ENCODE measurements around the gene VSTM2A.
"Not testable (repeated sequence)": the region's sequence is repeated elsewhere in the genome, so short reads cannot be mapped to it uniquely, and the experiment has no call there.

VSTM2A gene

DNA sequence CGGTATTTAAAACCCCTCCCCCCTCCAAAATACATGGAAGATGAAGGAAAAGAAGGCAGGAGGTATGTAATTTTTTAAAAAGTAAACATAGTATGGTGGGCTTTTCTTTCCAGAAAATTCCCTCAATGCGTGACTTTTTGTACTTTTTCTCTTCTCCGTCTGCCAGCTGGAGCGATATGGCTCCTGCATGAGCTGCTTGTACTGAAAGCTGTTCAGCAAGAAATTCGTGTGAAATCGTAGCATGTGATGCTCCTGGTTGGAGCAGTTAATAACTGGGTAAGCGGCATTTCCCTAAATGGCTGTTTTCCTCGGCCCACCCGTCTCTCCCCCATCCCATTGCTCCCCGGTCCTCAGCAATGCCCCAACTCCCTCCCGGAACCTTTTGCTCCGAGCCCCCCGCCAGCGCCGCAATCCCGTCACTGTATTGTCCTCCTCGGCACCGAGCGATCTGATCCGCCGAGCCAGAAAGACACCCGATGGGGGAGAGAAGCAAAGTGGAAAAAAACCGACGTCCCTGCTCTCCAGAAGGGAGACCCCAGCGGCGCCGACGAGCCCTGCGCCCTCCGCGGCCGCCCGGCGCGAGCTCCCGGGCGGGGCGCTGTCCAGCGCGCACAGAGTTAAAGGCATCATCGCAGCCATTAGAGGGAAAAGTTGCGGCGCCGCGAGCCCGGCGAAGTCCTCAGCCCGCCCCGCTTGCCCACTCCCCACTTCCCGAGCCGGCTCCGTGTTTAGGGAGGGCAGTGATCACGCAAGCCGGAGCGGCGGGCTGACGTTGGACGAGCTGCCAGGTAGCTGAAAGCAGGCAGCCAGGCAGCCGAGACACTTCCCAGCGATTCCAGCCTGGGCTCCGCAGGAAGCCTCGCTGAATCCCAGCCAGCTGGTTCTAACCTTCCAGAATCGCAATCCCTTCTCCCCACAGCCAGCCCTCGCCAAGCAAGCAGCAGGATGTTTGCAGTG, at the start of gene VSTM2A:
Gene VSTM2A (plus strand): TSS at position 707 of the 957 bp plus-strand sequence. CDS start 356 bp downstream, outside the sequence.
- no peak for DNase-seq

DNA sequence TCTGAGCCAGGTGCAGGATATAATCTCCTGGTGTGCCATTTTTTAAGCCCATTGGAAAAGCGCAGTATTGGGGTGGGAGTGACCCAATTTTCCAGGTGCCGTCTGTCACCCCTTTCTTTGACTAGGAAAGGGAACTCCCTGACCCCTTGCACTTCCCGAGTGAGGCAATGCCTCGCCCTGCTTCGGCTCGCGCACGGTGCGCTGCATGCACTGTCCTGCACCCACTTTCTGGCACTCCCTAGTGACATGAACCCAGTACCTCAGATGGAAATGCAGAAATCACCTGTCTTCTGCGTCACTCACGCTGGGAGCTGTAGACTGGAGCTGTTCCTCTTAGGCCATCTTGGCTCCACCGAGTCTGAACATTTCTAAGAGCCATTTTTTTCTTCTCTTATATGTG, 37.6 kb upstream of the VSTM2A start:
- DNase-seq: not testable (repeated sequence)

DNA sequence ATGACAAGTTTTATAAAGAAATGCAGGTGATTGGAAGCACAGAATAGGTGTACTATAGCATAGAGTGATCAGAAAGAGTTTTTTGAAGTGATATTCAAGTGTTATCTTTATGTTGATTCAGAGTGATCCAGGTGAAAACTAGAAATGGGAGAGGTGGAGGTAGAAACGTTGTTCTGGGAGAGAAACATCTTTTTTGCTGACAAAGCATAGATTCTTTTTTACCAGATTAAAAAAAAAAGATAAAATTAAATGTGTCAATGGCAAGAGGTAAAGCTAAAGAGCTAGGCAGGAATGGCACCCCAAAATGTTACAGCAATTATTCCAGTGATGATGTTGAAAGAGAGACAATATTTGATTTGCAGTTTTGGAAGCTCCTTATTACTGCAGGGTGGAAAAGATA, 12.6 kb upstream of the VSTM2A start:
- DNase-seq: no peak

DNA sequence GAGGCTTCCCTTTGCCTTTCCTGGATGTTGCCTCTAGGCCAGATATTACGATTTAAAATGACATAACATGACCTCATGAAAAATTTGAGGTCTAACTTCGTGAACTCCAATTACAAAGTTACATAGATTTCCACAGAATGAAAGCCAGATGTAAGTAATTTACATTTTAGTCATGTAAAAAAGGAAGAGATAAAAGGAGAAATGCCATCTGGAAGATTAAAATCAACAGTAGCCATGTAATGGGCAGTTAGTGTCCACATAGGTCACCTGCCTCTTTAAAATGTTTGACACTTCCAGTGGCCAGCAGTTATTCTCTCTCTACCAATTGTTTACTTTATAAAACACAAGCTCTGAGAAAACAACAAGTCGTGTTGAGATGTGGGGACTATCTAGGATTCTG, 4.1 kb upstream of the VSTM2A start:
- no peak for DNase-seq

GRCh38 chr7:54543051-54543488, 895 bp downstream of the VSTM2A start:
- no peak for DNase-seq

DNA sequence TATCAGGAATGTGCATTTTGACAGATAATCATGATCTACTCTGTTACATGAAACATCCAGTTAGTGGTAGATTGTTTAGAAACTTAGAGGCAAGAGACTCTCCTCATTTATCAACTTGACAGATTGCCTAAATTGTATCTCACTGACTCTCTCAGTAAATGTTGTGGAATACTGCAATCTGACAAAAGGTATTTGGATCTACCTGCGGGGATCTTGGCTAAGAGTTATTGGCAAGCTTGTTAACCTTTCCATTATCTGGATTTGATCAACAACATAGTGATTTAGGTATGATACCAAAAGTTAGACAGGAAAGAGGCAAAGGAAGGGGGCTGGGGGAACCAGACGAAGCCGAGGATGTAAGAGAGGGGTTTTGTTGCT, 2.0 kb downstream of the VSTM2A start:
- no peak for DNase-seq

DNA sequence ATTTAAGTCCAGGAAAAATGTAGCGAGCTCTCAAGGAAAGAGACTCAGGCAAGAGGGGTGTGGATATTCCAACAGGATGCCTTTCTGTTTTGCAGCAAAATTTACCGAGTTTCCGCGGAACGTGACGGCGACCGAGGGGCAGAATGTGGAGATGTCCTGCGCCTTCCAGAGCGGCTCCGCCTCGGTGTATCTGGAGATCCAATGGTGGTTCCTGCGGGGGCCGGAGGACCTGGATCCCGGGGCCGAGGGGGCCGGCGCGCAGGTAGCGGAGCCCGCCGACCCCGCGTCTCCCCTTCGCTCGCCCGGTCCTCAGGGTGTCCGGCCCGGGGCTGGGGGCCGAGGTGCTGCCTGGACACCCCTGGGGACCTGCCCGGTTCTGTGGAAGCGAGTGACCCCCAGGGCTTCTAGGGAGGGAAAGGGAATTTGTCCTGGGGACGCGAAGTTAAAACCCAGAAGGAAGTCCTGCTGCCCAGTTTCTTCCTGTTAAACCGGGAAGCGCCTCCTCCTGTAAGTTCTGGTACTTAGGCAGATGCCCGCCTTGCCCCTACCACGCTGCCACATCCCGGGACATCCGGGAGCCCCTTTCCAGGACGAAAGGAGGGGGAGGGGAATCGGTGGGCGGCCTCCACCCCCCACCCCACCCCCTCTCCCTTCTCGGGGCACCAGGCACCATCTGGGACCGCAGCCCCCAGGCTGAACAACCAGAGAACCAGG, 2.5 kb downstream of the VSTM2A start:
- DNase-seq: no peak

GRCh38 chr7:54545241-54545563, 3.0 kb downstream of the VSTM2A start:
- no peak for DNase-seq

- no peak for DNase-seq
Measured at GRCh38 chr7:54546081-54546985, 4.2 kb downstream of the VSTM2A start.

GRCh38 chr7:54546986-54547314, 4.8 kb downstream of the VSTM2A start:
- DNase-seq: no peak

- no peak for DNase-seq
Measured at GRCh38 chr7:54550471-54550870, 8.3 kb downstream of the VSTM2A start.

DNA sequence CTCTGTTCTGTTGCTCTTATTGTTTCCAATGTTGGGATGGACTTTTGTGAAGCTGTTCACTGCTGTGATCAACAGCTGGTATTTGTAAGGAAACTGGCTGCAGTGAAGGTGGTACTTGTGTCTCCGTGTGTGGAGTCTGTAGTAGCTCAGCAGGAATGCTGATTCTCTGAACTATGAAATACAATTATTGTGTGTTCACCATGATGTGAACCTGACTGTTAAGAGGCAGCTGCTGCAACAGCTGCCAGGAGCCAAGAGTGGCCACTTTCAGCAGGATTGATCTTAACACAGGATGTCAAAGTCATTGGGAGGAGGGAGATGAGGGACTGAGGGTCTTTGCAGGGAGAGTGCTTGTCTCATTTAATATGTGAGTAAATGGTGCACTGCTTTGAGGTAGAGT, 13.9 kb downstream of the VSTM2A start:
- DNase-seq: no peak

DNA sequence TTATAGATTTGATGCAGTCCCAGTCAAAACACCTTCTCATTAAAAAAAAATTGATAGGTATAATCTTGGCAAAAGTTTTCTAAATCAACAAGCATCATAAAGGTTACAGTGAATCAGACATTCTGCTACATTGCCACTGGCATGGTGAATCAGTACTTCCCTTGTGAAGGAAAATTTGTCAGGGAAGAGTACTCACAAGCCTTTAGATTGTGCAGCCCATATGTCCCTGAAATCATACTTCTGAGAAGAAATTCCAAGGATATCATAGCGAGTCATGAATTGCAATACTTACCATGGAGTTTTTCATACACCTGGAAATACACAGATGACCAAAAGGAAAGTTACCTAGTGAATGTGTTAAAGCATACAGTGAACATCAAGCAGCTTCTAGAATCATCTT, 17.2 kb downstream of the VSTM2A start:
- no peak for DNase-seq

DNA sequence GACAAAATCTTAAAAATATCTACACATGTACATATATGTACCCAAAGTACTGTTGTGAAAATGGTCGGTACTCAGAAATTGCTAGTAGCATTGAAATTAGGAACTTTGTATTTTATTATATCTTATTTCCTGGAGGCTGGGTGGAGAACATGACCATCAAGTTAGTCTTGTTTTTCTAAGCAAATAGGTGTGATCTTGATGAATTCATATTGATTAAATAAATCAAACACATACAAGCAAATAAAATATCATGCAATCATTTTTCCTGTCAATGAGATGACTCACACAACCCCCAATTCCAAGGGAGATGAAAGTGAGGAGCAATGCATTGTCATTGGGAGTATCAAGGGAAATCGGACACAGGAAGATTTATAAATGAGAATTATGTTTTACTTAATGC, 18.0 kb downstream of the VSTM2A start:
- DNase-seq: no peak

GRCh38 chr7:54560723-54561122, 18.5 kb downstream of the VSTM2A start:
- DNase-seq: no peak

- no peak for DNase-seq
Measured at GRCh38 chr7:54563329-54563916, 21.2 kb downstream of the VSTM2A start.

- DNase-seq: no peak
Measured at GRCh38 chr7:54565432-54565831, 23.3 kb downstream of the VSTM2A start.

GRCh38 chr7:54581511-54581910, 39.3 kb downstream of the VSTM2A start:
- DNase-seq: no peak

GRCh38 chr7:54591404-54592386, 49.5 kb downstream of the VSTM2A start:
- no peak for DNase-seq

DNA sequence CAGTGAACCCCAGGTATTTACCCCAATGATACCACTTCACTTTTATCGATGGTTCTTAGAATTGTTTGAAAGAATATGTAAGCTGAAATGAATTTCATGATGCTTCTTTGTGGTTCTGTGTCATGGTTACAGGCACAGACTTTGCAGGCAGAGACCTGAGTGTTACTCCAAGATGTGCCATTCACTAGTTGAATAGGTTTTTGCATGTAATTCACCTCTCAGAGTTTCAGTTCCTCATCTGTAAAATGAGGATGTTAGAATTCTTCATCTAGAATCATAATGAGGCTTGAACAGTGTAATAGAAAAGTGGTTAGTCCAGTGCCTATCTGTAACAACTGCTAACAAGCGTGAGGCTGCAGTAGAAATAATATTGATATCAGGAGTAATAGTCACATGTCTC, 54.6 kb downstream of the VSTM2A start:
- DNase-seq: no peak

DNA sequence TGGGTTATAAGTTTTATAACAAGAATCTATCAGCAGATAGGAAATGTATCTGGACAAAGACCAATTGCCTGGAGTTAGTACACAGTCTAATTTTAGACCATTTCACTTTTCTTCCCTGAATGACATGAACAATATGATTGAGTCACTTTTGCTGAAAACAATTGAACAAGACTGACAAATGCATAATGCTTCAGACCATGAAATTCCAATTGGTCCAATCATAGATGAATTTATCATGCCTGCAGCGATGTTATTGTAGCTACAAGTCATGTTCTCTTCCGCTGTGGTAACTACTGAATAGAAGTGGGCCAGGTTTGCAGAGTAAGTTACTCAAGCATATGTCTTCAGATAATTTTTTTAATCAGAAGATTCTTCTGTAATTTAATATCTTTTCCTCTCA, 73.4 kb downstream of the VSTM2A start:
- DNase-seq: no peak
